HL-60 (cell line): ENCODE measurements around the gene DRC7.

Experiments used
- DNase-seq, 2 experiments: peaks; one replicate each; pipeline ENCODE4 v3.0.0-alpha.2; 2010 to 2020; ENCODE audit warnings: low read depth in 1 of 2, low spot score in 1 of 2
- H3K27ac ChIP-seq: fragments of 250-450 bp; sonication (Bioruptor Pico); replicated peaks from 2 replicates; pipeline ENCODE4 v1.5.1; 2020; ENCODE audit warnings: mild to moderate bottlenecking, moderate library complexity
- H3K27me3 ChIP-seq: fragments of 250-450 bp; sonication (Bioruptor Pico); 2 replicates; pipeline ENCODE4 v1.5.1; 2021; ENCODE audit warnings: mild to moderate bottlenecking, moderate library complexity; ENCODE audit not compliant: insufficient read depth, poor library complexity, severe bottlenecking
- H3K4me3 ChIP-seq: replicated peaks from 2 replicates; pipeline ENCODE4 v1.5.1; 2011; ENCODE audit warnings: mild to moderate bottlenecking, control low read depth, low read length; ENCODE audit not compliant: insufficient read depth
- GABPA ChIP-seq: IDR thresholded peaks from 2 replicates; pipeline ENCODE4 v1.6.1; 2012; ENCODE audit warnings: low read depth
- POLR2AphosphoS5 ChIP-seq: IDR thresholded peaks from 2 replicates; pipeline ENCODE4 v1.6.1; 2012; ENCODE audit warnings: low read depth
- SPI1 ChIP-seq: IDR thresholded peaks from 2 replicates; pipeline ENCODE4 v1.6.1; 2012; ENCODE audit warnings: low read depth, mild to moderate bottlenecking, borderline replicate concordance
- TF ChIP-seq, protein P1 (sequence below): IDR thresholded peaks from one replicate; pipeline ENCODE4 v1.5.1; 2011; ENCODE audit warnings: low read length, control low read depth, inconsistent platforms; ENCODE audit not compliant: insufficient read depth
- TF ChIP-seq, protein P2 (sequence below): IDR thresholded peaks from 2 replicates; pipeline ENCODE4 v1.6.1; 2012; ENCODE audit warnings: low read depth; ENCODE audit not compliant: insufficient replicate concordance

Gene DRC7

DNA sequence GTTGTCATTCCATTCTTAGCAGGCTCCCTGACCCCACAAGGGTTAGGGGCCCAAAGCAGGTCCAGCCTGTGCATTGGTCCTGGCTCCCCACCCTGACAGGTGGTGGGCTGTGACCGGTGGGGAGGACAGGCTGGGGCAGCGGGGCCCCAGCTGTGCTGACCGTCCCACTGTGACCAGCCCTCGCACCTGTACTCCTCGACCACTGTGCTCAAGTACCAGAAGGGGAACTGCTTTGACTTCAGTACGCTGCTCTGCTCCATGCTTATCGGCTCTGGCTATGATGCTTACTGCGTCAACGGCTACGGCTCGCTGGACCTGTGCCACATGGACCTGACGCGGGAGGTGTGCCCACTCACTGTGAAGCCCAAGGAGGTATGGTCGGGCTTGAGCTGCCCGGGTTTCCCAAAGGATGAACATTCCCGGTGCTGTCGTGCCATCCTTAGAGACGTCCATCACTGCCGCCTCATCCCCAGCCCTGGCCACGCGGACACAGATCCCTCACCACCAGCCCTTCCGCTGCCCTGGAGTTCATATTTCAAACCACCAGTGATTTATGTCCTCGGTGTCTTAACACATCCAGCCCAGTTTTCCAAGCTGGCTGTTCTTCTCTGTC is 7.3 kb downstream of the DRC7 start:
- TF ChIP-seq, protein P1, sequence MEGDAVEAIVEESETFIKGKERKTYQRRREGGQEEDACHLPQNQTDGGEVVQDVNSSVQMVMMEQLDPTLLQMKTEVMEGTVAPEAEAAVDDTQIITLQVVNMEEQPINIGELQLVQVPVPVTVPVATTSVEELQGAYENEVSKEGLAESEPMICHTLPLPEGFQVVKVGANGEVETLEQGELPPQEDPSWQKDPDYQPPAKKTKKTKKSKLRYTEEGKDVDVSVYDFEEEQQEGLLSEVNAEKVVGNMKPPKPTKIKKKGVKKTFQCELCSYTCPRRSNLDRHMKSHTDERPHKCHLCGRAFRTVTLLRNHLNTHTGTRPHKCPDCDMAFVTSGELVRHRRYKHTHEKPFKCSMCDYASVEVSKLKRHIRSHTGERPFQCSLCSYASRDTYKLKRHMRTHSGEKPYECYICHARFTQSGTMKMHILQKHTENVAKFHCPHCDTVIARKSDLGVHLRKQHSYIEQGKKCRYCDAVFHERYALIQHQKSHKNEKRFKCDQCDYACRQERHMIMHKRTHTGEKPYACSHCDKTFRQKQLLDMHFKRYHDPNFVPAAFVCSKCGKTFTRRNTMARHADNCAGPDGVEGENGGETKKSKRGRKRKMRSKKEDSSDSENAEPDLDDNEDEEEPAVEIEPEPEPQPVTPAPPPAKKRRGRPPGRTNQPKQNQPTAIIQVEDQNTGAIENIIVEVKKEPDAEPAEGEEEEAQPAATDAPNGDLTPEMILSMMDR, result no peak
- TF ChIP-seq, protein P2, sequence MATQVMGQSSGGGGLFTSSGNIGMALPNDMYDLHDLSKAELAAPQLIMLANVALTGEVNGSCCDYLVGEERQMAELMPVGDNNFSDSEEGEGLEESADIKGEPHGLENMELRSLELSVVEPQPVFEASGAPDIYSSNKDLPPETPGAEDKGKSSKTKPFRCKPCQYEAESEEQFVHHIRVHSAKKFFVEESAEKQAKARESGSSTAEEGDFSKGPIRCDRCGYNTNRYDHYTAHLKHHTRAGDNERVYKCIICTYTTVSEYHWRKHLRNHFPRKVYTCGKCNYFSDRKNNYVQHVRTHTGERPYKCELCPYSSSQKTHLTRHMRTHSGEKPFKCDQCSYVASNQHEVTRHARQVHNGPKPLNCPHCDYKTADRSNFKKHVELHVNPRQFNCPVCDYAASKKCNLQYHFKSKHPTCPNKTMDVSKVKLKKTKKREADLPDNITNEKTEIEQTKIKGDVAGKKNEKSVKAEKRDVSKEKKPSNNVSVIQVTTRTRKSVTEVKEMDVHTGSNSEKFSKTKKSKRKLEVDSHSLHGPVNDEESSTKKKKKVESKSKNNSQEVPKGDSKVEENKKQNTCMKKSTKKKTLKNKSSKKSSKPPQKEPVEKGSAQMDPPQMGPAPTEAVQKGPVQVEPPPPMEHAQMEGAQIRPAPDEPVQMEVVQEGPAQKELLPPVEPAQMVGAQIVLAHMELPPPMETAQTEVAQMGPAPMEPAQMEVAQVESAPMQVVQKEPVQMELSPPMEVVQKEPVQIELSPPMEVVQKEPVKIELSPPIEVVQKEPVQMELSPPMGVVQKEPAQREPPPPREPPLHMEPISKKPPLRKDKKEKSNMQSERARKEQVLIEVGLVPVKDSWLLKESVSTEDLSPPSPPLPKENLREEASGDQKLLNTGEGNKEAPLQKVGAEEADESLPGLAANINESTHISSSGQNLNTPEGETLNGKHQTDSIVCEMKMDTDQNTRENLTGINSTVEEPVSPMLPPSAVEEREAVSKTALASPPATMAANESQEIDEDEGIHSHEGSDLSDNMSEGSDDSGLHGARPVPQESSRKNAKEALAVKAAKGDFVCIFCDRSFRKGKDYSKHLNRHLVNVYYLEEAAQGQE, result no peak
- TF ChIP-seq GABPA (no peak), SPI1 (no peak), POLR2AphosphoS5 (no peak)
- no peak overlapping the region for H3K4me3 ChIP-seq
- H3K27ac ChIP-seq, result no peak overlapping the region
- no peak for DNase-seq
- H3K27me3 ChIP-seq, result no peaks in the 10 kb centered on the region

DNA sequence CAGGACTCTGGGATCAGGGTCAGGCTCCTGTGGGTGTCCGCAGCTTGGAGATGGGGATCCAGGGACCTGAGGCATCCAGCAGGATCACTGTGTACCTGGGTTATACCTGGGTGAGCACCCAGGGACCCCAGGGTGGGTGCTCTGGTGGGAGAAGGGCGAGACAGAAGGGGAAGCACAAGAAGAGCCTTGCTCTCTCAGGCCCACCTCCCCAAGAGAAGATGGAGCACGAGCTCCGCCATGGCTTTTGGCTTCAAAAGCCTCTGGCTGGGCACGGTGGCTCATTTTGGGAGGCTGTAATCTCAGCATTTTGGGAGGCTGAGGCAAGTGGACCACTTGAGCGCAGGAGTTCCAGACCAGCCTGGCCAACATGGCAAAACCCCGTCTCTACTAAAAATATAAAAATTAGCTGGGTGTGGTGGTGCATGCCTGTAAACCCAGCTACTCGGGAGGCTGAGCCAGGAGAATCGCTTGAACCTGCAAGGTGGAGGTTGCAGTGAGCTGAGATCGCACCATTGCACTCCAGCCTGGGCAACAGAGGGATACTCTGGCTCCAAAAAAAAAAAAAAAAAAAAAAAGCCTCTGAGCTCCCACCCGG is 8.9 kb downstream of the DRC7 start:
- no peak for DNase-seq
- Histone ChIP-seq H3K4me3 (no peak overlapping the region), H3K27ac (no peak overlapping the region), H3K27me3 (no peaks in the 10 kb centered on the region)
- TF ChIP-seq, protein P1, result no peak

DNA sequence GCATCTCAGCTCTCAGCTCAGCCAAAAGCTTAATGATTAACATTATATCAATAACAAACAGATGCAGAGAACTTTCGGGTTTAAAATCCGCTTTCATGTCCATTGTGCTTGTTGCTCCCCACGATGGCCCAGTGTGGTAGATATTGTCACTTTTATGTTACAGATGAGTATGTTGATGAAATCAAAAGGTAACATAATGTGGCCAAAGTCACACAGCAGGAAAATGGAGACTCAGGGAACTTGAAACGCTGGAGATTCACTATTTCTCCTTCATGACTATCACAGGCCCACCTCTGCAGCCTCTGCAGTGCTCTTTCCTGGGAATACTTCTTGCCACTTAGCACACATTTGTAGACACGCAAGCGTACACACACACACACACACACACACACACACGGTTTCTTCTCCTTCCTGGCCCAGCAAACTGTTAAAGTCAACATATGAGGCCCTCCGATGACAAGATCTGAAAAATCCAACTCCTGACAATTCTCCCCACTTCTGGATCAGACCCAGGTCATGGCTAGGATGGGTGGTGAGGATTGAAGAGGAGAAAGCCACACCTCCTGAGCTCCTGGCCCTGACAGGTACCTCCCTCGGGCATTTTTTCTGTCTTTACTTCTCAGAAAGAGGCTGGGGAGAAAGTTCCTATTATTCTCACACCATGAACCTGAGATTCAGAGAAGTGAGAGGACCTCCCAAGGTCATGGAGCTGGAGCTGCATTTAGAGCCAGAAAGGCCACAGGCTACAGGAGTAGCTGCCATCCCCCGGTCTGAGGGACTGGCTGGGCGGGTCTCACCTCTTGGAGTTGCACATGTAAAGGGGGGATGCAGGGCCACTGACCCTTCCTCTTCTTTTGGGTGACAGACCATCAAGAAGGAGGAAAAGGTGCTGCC is 9.7 kb downstream of the DRC7 start:
- DNase-seq, result no peak
- no peak for TF ChIP-seq POLR2AphosphoS5
- TF ChIP-seq, protein P1, result no peak
- TF ChIP-seq GABPA, result no peak
- TF ChIP-seq, protein P2, result no peak
- TF ChIP-seq SPI1, result no peak
- no peak overlapping the region for H3K4me3 ChIP-seq
- no peak overlapping the region for H3K27ac ChIP-seq
- no peaks in the 10 kb centered on the region for H3K27me3 ChIP-seq
